GM18511 (cell line): Measurements from ENCODE around the gene MOV10L1.
"Not testable (repeated sequence)": the region's sequence is repeated elsewhere in the genome, so short reads cannot be mapped to it uniquely, and the experiment has no call there.

ENCODE experiments used
- ATAC-seq: cut with Tn5 transposase; IDR thresholded peaks from one replicate; pipeline ENCODE4 v1.9.1; 2021; ENCODE audit warnings: mild to moderate bottlenecking, moderate library complexity; ENCODE audit not compliant: unreplicated experiment

MOV10L1 gene

DNA sequence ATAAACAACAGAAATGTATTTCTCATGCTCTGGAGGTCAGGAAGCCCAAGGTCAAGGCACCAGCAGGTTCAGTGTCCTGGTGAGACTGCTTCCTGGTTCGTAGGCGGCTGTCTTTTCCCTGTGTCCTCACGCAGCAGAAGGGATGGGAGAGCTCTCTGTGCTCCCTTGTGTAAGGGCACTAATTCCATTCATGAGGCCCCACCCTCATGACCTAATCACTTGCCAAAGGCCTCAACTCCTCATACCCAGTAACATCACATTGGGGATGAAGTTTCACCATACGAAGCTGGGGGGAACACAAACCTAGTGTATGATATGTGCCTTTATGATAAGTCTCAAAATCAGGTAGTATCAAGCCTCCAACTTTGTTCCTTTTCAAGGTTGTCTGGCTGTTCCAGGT lies 42.1 kb downstream of the MOV10L1 start:
- no peak for ATAC-seq

GRCh38 chr22:50134481-50134880 lies 44.7 kb downstream of the MOV10L1 start:
- ATAC-seq: no peak

- ATAC-seq: no peak
Measured at GRCh38 chr22:50136581-50137015, 46.8 kb downstream of the MOV10L1 start.

GRCh38 chr22:50137277-50137676 lies 47.5 kb downstream of the MOV10L1 start:
- not testable (repeated sequence) for ATAC-seq

GRCh38 chr22:50138041-50138440 lies 48.2 kb downstream of the MOV10L1 start:
- ATAC-seq: no peak

DNA sequence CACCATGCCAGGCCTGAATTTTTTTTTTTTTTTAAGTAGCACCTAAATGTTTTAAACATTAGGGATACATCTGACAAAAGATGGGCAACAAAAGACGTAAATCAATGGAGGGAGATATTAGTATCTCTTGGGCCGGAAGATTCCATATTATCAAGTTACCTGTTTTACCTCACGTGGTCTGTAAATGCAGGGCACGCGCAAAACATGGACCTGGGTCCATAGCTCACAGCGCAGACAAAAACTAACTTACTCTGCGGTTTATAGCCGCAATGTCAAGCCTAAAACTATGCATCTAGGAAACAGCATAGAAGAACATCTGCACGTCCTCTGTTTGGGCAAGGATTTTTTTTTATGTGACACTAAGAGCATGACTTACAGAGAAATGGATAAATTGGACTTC lies 49.2 kb downstream of the MOV10L1 start:
- no peak for ATAC-seq

- ATAC-seq: no peak
Measured at GRCh38 chr22:50139843-50140415, 50.1 kb downstream of the MOV10L1 start.

DNA sequence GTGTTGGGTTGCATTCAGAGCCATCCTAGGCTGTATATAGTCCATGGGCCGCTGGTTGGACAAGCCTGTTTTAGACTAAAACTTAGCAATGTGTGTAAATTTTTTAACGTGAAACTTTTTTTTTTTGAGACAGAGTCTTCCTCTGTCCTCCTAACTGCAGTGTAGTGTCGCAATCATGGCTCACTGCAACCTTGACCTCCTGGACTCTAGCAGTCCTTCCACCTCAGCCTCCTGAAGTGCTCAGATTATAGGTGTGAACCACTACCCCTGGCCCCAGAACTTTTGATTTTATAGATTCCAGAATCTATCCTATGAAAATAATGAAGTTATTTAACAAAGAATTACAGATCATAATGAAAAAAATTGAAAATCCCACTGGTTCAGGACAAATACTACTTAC lies 50.8 kb downstream of the MOV10L1 start:
- ATAC-seq: no peak

- no peak for ATAC-seq
Measured at GRCh38 chr22:50141462-50141861, 51.7 kb downstream of the MOV10L1 start.

DNA sequence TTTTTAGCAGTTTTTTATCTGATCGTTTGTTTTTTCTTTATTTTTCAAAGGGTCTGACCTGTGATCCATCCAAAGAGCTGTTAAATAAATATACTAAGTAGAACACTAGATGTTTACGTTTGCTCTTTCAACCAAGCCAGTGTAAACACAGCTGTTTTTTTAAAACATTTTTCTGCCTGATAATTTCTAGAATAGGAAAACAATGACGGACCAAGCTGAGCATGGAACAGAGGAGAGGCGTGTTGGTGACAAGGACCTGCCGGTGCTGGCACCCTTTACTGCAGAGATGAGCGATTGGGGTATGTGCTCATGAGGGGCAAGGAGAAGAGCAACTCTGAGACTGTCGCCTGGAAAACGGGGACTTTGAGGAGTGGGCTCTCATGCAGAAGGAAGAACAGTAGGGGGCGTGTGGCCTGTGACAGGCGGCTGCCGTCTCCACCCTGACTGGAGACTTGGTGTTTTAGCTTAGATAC lies 52.1 kb downstream of the MOV10L1 start:
- ATAC-seq: no peak

DNA sequence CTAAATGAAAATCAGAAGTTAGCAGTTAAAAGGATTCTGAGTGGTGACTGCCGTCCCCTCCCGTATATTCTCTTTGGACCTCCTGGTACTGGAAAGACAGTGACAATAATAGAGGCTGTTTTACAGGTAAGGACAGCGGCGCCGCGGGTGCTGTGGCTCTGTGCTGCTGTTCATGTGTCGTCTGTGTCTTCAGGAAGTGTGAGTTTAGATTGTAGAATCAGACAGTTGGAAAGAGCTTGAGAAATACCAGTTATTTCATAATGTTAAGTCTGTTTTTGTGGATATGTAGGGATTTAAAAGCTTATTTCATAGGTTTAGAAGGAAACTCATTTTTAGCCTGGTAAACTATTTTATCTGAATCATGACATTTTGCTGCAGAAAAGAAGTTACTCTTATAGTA lies 53.3 kb downstream of the MOV10L1 start:
- no peak for ATAC-seq

GRCh38 chr22:50144005-50144614 lies 54.3 kb downstream of the MOV10L1 start:
- ATAC-seq: no peak

GRCh38 chr22:50145721-50146438 lies 56.1 kb downstream of the MOV10L1 start:
- no peak for ATAC-seq

DNA sequence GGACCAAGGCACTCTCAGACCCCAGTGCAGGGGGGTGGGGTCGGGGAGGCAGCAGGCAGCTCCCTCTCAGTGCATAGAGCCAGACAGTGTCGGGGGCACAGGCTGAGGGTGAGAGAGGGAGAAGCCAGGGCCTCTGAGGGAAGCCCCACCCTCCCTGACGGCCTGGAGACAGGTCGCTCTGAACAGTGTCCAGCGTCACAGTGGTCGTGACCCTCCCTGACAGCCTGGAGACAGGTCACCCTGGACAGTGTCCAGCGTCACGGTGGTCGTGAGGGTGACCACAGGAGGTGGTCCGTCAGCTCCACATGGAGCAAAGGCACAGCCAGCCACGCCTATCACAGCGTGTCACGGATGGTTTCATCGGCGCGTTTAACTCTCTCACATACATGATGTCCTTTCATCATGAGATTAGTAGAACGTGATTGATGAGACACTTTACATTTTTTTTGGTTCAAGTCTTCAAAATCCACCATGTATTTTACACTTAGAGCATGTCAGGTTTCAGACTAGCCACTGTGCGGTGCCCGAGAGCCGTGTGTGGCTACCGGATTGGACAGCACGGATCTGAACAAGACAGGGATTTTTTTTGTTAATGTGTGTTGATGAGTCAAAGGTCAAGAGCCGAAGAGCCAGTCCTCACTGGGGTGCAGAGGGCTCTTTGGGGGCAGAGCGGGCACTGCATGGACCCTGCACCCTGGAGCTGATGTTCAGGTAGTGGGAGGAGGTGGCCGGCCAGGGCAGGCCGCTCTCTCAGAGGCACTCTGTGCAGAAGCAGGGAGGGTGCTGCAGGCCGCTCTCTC lies 56.8 kb downstream of the MOV10L1 start:
- ATAC-seq: no peak

GRCh38 chr22:50147258-50148165 lies 57.7 kb downstream of the MOV10L1 start:
- ATAC-seq: not testable (repeated sequence)

DNA sequence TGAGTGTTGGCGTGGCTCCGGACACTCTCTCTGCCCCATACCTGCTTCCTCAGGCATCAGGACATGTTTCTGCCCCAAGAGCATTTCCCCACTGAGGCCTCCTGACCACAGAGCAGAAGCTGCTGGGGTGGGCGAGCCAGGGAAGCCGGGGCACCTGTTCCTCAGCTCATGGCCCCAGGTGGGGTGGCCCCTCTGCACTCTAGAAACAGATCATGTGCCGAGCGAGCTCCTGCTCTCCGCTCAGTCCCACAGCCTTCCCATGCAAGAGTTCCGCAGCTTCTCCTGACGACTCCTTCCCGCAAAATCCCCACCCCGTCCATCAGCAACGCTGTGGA lies 58.3 kb downstream of the MOV10L1 start:
- ATAC-seq: no peak

GRCh38 chr22:50148991-50149721 lies 59.4 kb downstream of the MOV10L1 start:
- ATAC-seq: no peak

DNA sequence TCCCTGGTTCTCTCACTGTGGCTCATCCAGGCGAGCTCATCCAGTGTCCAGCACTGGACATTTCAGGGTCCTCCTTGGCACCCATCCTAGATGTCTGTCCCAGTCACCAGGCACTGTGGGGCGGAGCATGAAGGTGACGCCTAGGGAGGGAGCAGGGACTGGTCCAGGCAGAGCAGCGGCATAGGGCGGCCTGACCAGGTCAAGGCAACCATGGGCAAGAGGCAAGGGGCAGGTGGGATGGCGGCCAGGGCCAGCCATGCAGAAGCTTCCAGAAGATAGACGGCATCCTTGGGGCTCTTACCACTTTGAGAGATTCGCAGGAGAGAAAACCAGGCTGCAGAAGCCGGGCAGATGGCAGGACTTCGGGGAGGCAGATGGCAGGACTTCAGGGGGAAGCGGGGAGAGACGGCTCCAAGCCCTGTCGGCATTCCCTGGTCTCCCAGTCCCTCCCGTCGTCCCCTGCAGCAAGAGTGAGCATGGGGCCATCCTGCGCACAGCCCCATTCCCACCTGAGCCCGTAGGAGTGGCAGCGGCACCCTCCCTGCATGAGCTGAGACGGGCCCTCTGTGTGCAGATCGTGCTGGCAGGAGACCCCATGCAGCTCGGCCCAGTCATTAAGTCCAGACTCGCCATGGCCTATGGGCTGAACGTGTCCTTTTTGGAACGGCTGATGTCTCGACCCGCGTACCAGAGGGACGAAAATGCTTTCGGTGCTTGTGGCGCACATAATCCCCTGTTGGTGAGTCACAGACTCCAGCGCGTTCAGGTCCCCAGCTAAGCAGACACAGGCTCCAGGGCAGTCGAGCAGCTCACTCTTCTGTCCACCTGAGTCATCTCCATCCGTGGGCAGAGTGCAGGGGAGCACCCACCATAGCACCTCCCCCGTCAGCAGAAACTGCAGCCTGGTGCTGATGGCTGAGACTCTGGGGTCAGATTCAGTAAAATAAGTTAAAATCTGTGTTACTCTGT lies 60.6 kb downstream of the MOV10L1 start:
- no peak for ATAC-seq
